HCT116 (cell line): ENCODE measurements around the gene TIMM44. TPM values are rescaled to one million over a fixed set of nuclear protein-coding genes. Genes with fewer than 3 reads are reported as not detected.

Experiments used
- ATAC-seq: fragments of 200-7000 bp; cut with Tn5 transposase; 2 replicates; pipeline ENCODE4 v1.9.1; 2020; ENCODE audit warnings: mild to moderate bottlenecking, moderate library complexity
- BruUV-seq: library from RNA; stranded (reverse); fragments of 400-500 nt; replicated peaks from 2 replicates; lab custom pipeline; 2021; lab: Mats Ljungman, UMichigan
- CTCF ChIA-PET: fragments of 300-600 bp; sonication (Branson Sonifier 250); formaldehyde crosslinking; loops from one replicate; lab custom pipeline; 2021; ENCODE audit warnings: antibody characterized with exemption; lab: Charles Lee
- POLR2A ChIA-PET: fragments of 300-600, 350-600 bp; sonication (Branson Sonifier 250); formaldehyde crosslinking; loops from one replicate; lab custom pipeline; 2021; ENCODE audit warnings: antibody characterized with exemption; lab: Charles Lee
- RAD21 ChIA-PET, 2 experiments: fragments of 300-600 bp; sonication (Branson Sonifier 250); formaldehyde crosslinking; loops; one replicate each; lab custom pipeline; 2023; ENCODE audit warnings: low total read pairs in 2 of 2; ENCODE audit not compliant: uncharacterized antibody in 2 of 2, unreplicated experiment in 2 of 2, low non-redundant PET in 1 of 2; lab: Charles Lee
- DNase-seq: peaks from one replicate; pipeline ENCODE4 v3.0.0-alpha.2; 2010; ENCODE audit warnings: low read depth, low spot score
- H2AFZ ChIP-seq: fragments of 200-600 bp; shearing (Covaris generic), sonication (generic); 2 replicates; pipeline ENCODE4 v1.6.1; 2017; ENCODE audit warnings: low read depth, mixed run types, mixed read lengths, antibody characterized with exemption, low read length; ENCODE audit not compliant: poor library complexity, severe bottlenecking
- H3K27ac ChIP-seq: 2 replicates; pipeline ENCODE4 v1.5.1; 2012; ENCODE audit warnings: low read depth, low read length
- H3K27me3 ChIP-seq: fragments of 200-600 bp; sonication (generic); 2 replicates; pipeline ENCODE4 v1.6.1; 2016; ENCODE audit warnings: mixed run types, low read length, mixed read lengths; ENCODE audit not compliant: insufficient read depth
- H3K36me3 ChIP-seq, 2 experiments: fragments of 200-500 bp in 1 of 2; fragments of 200-600 bp in 1 of 2; sonication (Bioruptor generic) in 1 of 2; sonication (generic) in 1 of 2; 2 replicates each; pipeline versions ENCODE4 v1.5.1 to v1.6.1; 2014 to 2016; ENCODE audit warnings: low read length in 2 of 2, inconsistent platforms in 1 of 2, mixed read lengths in 1 of 2, mixed run types in 1 of 2; ENCODE audit not compliant: insufficient read depth in 2 of 2, control insufficient read depth in 1 of 2
- H3K4me1 ChIP-seq, 2 experiments: fragments of 200-600 bp in 1 of 2; sonication (generic) in 1 of 2; 2 replicates each; pipeline versions ENCODE4 v1.5.1 to v1.6.1; 2012 to 2017; ENCODE audit warnings: low read length in 2 of 2, inconsistent platforms in 1 of 2, mild to moderate bottlenecking in 1 of 2, mixed read lengths in 1 of 2, mixed run types in 1 of 2, moderate library complexity in 1 of 2; ENCODE audit not compliant: insufficient read depth in 2 of 2, control insufficient read depth in 1 of 2
- H3K4me2 ChIP-seq: fragments of 200-600 bp; sonication (generic); 2 replicates; pipeline ENCODE4 v1.6.1; 2017; ENCODE audit warnings: mixed run types, low read length, mixed read lengths
- H3K4me3 ChIP-seq, 2 experiments: fragments of 200-600 bp in 1 of 2; sonication (generic) in 1 of 2; replicated peaks in 1 of 2; 2 replicates each; pipeline ENCODE4 v1.5.1; 2011 to 2016; ENCODE audit warnings: low read length in 2 of 2, control low read depth in 1 of 2, low read depth in 1 of 2, mild to moderate bottlenecking in 1 of 2, mixed read lengths in 1 of 2, mixed run types in 1 of 2
- H3K79me2 ChIP-seq: fragments of 200-600 bp; sonication (generic); 2 replicates; pipeline ENCODE4 v1.6.1; 2017; ENCODE audit warnings: mild to moderate bottlenecking, mixed run types, low read length, moderate library complexity, mixed read lengths; ENCODE audit not compliant: insufficient read depth
- H3K9ac ChIP-seq: fragments of 200-600 bp; sonication (generic); 2 replicates; pipeline ENCODE4 v1.6.1; 2016; ENCODE audit warnings: low read length, mixed read lengths
- H3K9me2 ChIP-seq: fragments of 200-600 bp; sonication (generic), shearing (Covaris generic); 2 replicates; pipeline ENCODE4 v1.6.1; 2017; ENCODE audit warnings: mixed run types, mild to moderate bottlenecking, moderate library complexity; ENCODE audit not compliant: insufficient read depth
- H3K9me3 ChIP-seq, 2 experiments: fragments of 200-500 bp in 1 of 2; fragments of 200-600 bp in 1 of 2; sonication (Bioruptor generic) in 1 of 2; sonication (generic) in 1 of 2; 2 replicates each; pipeline ENCODE4 v1.6.1; 2014 to 2017; ENCODE audit warnings: low read length in 2 of 2, mixed read lengths in 2 of 2, inconsistent platforms in 1 of 2, low read depth in 1 of 2, mild to moderate bottlenecking in 1 of 2, mixed run types in 1 of 2, moderate library complexity in 1 of 2; ENCODE audit not compliant: control insufficient read depth in 1 of 2, insufficient read depth in 1 of 2
- H4K20me1 ChIP-seq: fragments of 200-600 bp; sonication (generic), shearing (Covaris generic); 2 replicates; pipeline ENCODE4 v1.6.1; 2017; ENCODE audit warnings: mixed run types, mild to moderate bottlenecking, moderate library complexity; ENCODE audit not compliant: insufficient read depth
- RAD21 ChIP-seq: IDR thresholded peaks from 2 replicates; pipeline ENCODE4 v1.6.1; 2012; ENCODE audit warnings: low read depth, mild to moderate bottlenecking
- SRF ChIP-seq: IDR thresholded peaks from 2 replicates; pipeline ENCODE4 v1.6.1; 2012; ENCODE audit warnings: low read depth
- ZNF274 ChIP-seq: fragments of 200-500 bp; sonication (Bioruptor generic); IDR thresholded peaks from 2 replicates; pipeline ENCODE4 v1.6.1; 2014; ENCODE audit warnings: mild to moderate bottlenecking, low read depth, low read length, inconsistent platforms
- intact Hi-C: fragments of 100-400 bp; cut with micrococcal nuclease; formaldehyde crosslinking; loops from 2 replicates; pipeline ENCODE4 v1.10.0; 2022
- total RNA-seq: library from RNA; stranded (reverse); gene quantifications from one replicate; pipeline ENCODE4 v1.2.1, GENCODE V29; 2021; ENCODE audit not compliant: unreplicated experiment
- TF ChIP-seq, protein P1 (sequence below), 3 experiments: fragments of 200-600 bp in 1 of 3; sonication (generic) in 1 of 3; IDR thresholded peaks in 2 of 3; conservative IDR thresholded peaks in 1 of 3; 2 replicates each; pipeline ENCODE4 v1.5.1; 2012 to 2017; ENCODE audit warnings: low read depth in 2 of 3, low read length in 2 of 3, antibody characterized with exemption in 1 of 3, borderline replicate concordance in 1 of 3, control low read depth in 1 of 3, mild to moderate bottlenecking in 1 of 3, mixed read lengths in 1 of 3, mixed run types in 1 of 3, moderate library complexity in 1 of 3; ENCODE audit not compliant: insufficient read depth in 1 of 3

TIMM44 gene
- total RNA-seq, 1 experiment from 2014 or later, result 136 TPM

DNA sequence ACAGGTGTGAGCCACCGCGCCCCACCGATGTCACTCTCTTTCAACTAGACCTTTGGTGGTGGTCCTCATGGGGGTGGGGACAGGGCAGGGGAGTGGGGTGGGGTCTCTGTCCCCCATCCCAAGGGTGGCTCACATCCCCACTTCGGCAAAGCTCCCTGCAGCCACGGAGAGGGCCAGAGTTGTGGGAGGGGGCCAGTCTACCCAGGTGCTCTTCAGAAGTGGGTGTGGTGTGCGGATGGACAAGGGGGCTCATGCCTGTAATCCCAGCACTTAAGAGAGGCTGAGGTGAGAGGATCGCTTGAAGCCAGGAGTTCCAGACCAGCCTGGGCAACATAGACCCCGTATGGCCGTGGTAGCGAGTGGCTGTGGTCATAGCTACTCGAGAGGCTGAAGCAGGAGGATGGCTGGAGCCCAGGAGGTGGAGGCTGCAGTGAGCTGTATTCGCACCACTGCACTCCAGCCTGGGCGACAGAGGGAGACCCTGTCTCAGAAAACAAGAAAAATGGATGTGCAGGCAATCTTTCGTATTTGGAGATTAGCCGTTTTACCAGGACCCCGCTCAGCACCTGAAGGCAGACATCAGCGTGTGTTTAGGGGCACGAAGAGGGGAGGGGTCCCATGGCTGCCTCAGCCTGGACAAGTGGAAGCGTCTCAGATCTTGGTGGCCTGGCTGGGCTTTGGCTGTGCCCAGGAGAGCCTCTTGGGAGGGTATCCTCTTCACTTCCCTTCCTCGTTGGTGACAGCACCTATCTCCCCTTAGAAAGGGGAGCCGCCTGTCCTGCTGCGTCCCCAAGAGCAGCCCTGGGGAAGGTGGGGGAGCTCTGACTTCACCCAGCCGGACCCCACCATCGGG, 28.0 kb downstream of the TIMM44 start:
- H3K27ac ChIP-seq, result peak overlapping the region; percentile 89

More for the DNA sequence above, 28.0 kb downstream of the TIMM44 start:
- no peaks in the 10 kb centered on the region for H4K20me1 ChIP-seq
- intact Hi-C loops, result no loop called here
- H3K9me3 ChIP-seq, result no peaks in the 10 kb centered on the region
- no peaks in the 10 kb centered on the region for H3K9me2 ChIP-seq
- ChIA-PET POLR2A (no interaction called here), RAD21 (no interaction called here), CTCF (interaction anchor here (1.3 kb wide), 1 partner anchor 12 kb away, joined by 6 read pairs; the partner anchor contains the start of gene MAP2K7)
- peak overlapping the region; percentile 91 for H3K4me2 ChIP-seq
- TF ChIP-seq SRF (no peak), ZNF274 (no peak), RAD21 (no peak)
- TF ChIP-seq, protein P1, sequence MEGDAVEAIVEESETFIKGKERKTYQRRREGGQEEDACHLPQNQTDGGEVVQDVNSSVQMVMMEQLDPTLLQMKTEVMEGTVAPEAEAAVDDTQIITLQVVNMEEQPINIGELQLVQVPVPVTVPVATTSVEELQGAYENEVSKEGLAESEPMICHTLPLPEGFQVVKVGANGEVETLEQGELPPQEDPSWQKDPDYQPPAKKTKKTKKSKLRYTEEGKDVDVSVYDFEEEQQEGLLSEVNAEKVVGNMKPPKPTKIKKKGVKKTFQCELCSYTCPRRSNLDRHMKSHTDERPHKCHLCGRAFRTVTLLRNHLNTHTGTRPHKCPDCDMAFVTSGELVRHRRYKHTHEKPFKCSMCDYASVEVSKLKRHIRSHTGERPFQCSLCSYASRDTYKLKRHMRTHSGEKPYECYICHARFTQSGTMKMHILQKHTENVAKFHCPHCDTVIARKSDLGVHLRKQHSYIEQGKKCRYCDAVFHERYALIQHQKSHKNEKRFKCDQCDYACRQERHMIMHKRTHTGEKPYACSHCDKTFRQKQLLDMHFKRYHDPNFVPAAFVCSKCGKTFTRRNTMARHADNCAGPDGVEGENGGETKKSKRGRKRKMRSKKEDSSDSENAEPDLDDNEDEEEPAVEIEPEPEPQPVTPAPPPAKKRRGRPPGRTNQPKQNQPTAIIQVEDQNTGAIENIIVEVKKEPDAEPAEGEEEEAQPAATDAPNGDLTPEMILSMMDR (IDR thresholded peaks at IDR 0.05 in 2 of 3, conservative IDR thresholded peaks at IDR 0.05 in 1 of 3; ENCODE audit: borderline replicate concordance in 1 of 3, insufficient read depth in 1 of 3, low read depth in 2 of 3, low read length in 2 of 3), result no peak
- H3K4me3 ChIP-seq, result peak overlapping the region; percentile 66 to 74
- H3K27me3 ChIP-seq, result no peaks in the 10 kb centered on the region
- peaks cover 5 to 6% of the 10 kb centered on the region in 2 experiments; a peak in 3 of 4 replicates for H3K36me3 ChIP-seq
- H3K4me1 ChIP-seq, result peaks cover 14 to 47% of the 10 kb centered on the region in 2 experiments; a peak in 3 of 4 replicates
- BruUV-seq, result no TSS peak
- DNase-seq, result no peak
- H3K9ac ChIP-seq, result peak overlapping the region; percentile 89
- no peak overlapping the region for H2AFZ ChIP-seq
- ATAC-seq, result no peak
- H3K79me2 ChIP-seq, result peaks cover 10% of the 10 kb centered on the region; the same call in 1 of the 2 replicates
